Measurements from ENCODE around the gene TNP1.

DNA sequence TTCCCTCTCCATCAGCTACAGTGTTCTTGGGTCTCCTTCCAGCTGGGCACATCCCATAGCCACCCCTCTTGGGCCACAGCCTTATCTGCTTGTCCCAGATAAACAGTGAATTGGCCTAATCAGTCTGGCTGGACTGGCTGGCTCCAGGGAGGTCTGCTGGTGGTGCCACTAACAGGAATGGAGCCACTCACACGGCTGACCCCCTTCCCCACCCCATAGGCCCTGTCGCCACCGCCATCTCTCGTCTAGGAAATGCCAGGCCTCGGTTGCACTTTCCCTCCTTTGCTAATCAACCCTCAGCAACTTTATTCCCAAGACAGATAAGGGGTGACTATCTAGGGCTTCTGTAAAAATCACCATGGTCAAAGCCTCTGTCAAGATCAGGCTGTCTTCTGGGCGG, 23.0 kb upstream of the TNP1 start:
- TF ChIP-seq, protein P1, sequence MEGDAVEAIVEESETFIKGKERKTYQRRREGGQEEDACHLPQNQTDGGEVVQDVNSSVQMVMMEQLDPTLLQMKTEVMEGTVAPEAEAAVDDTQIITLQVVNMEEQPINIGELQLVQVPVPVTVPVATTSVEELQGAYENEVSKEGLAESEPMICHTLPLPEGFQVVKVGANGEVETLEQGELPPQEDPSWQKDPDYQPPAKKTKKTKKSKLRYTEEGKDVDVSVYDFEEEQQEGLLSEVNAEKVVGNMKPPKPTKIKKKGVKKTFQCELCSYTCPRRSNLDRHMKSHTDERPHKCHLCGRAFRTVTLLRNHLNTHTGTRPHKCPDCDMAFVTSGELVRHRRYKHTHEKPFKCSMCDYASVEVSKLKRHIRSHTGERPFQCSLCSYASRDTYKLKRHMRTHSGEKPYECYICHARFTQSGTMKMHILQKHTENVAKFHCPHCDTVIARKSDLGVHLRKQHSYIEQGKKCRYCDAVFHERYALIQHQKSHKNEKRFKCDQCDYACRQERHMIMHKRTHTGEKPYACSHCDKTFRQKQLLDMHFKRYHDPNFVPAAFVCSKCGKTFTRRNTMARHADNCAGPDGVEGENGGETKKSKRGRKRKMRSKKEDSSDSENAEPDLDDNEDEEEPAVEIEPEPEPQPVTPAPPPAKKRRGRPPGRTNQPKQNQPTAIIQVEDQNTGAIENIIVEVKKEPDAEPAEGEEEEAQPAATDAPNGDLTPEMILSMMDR (IDR thresholded peaks at IDR 0.05; ENCODE audit: insufficient read depth, low read length) = no peak
- no peak for TF ChIP-seq POLR2AphosphoS5 (IDR thresholded peaks at IDR 0.05; ENCODE audit: low read depth)
- TF ChIP-seq, protein P2, sequence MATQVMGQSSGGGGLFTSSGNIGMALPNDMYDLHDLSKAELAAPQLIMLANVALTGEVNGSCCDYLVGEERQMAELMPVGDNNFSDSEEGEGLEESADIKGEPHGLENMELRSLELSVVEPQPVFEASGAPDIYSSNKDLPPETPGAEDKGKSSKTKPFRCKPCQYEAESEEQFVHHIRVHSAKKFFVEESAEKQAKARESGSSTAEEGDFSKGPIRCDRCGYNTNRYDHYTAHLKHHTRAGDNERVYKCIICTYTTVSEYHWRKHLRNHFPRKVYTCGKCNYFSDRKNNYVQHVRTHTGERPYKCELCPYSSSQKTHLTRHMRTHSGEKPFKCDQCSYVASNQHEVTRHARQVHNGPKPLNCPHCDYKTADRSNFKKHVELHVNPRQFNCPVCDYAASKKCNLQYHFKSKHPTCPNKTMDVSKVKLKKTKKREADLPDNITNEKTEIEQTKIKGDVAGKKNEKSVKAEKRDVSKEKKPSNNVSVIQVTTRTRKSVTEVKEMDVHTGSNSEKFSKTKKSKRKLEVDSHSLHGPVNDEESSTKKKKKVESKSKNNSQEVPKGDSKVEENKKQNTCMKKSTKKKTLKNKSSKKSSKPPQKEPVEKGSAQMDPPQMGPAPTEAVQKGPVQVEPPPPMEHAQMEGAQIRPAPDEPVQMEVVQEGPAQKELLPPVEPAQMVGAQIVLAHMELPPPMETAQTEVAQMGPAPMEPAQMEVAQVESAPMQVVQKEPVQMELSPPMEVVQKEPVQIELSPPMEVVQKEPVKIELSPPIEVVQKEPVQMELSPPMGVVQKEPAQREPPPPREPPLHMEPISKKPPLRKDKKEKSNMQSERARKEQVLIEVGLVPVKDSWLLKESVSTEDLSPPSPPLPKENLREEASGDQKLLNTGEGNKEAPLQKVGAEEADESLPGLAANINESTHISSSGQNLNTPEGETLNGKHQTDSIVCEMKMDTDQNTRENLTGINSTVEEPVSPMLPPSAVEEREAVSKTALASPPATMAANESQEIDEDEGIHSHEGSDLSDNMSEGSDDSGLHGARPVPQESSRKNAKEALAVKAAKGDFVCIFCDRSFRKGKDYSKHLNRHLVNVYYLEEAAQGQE (IDR thresholded peaks at IDR 0.05; ENCODE audit: insufficient replicate concordance, low read depth) = no peak
- TF ChIP-seq GABPA (IDR thresholded peaks at IDR 0.05; ENCODE audit: low read depth) = no peak

All from HL-60 (cell line).